ENCODE data around the gene ZNF670. TPM values are rescaled to one million over a fixed set of nuclear protein-coding genes. Genes with fewer than 3 reads are reported as not detected.

Gene ZNF670
- polyA plus RNA-seq, 1 donor from 2014 or later: 9.3 TPM

Other genes with a start within 250 kb of the ZNF670 start
- 27.1 and 28.5 TPM in 2 replicates for gene AHCTF1, start 146.9 kb downstream of the ZNF670 start, polyA plus RNA-seq
- 8.0 and 8.4 TPM in 2 replicates for gene ZNF695, start 70.8 kb downstream of the ZNF670 start, polyA plus RNA-seq
- gene ZNF669, start 25.5 kb upstream of the ZNF670 start, polyA plus RNA-seq: 22.7 and 29.9 TPM in 2 replicates
- gene ZNF124, start 93.2 kb upstream of the ZNF670 start, polyA plus RNA-seq: 23.6 and 31.5 TPM in 2 replicates
- gene VN1R5, start 177.3 kb upstream of the ZNF670 start, polyA plus RNA-seq: not detected in 2 replicates